Prostate gland (tissue), 2 donors: Measurements from ENCODE around the gene PLIN5. TPM values are rescaled to one million over a fixed set of nuclear protein-coding genes. Genes with fewer than 3 reads are reported as not detected.

ENCODE experiments used
- DNase-seq: peaks from one replicate; pipeline ENCODE4 v3.0.0-alpha.2; 2019; ENCODE audit warnings: low spot score
- H3K27ac ChIP-seq, 2 donors: fragments of 200-600 bp; sonication (generic); 2 replicates each; pipeline ENCODE4 v1.5.1; 2017 to 2019
- H3K27me3 ChIP-seq: fragments of 200-600 bp; sonication (generic); replicated peaks from 2 replicates; pipeline ENCODE4 v1.5.1; 2019; ENCODE audit not compliant: insufficient read depth
- H3K36me3 ChIP-seq, 2 donors: fragments of 200-600 bp; sonication (generic); 1 replicate in 1 of 2; 2 replicates in 1 of 2; pipeline versions ENCODE4 v1.5.1 to v1.8.1; 2017 to 2019
- H3K4me1 ChIP-seq: fragments of 200-600 bp; sonication (generic); replicated peaks from 2 replicates; pipeline ENCODE4 v1.5.1; 2019
- H3K4me3 ChIP-seq, 2 donors: fragments of 200-600 bp; sonication (generic); 2 replicates each; pipeline ENCODE4 v1.5.1; 2017 to 2019
- H3K9me3 ChIP-seq: fragments of 200-600 bp; sonication (generic); 2 replicates; pipeline ENCODE4 v1.5.1; 2017
- CTCF ChIP-seq, 4 experiments: fragments of 200-600 bp in 2 of 4; fragments of 450-650 bp in 2 of 4; sonication (generic) in 2 of 4; IDR thresholded peaks; 1 replicate in 3 of 4; 2 replicates in 1 of 4; pipeline ENCODE4 v1.5.1; 2016 to 2019; ENCODE audit warnings: antibody characterized with exemption in 4 of 4, mild to moderate bottlenecking in 2 of 4, moderate library complexity in 2 of 4
- POLR2A ChIP-seq: fragments of 450-650 bp; IDR thresholded peaks from one replicate; pipeline ENCODE4 v1.6.1; 2016; ENCODE audit warnings: antibody characterized with exemption, mild to moderate bottlenecking
- POLR2AphosphoS5 ChIP-seq: sonication (generic); formaldehyde crosslinking; IDR thresholded peaks from one replicate; pipeline ENCODE4 v1.6.1; 2017; ENCODE audit warnings: antibody characterized with exemption
- WGBS: methylation state at CpG from one replicate; pipeline ENCODE4 v1.1.5; 2018; 5-methylcytosine and 5-hydroxymethylcytosine counted together
- intact Hi-C: fragments of 100-400 bp; cut with DNase I; formaldehyde crosslinking; loops from one replicate; pipeline ENCODE4 v1.14.2; 2022
- total RNA-seq, 2 donors: library from RNA; depleted of rRNA; stranded (reverse); fragments of >200 nt; gene quantifications; one replicate each; pipeline ENCODE4 v1.1.0, GENCODE V29; 2016

PLIN5 gene
- total RNA-seq, 2 donors from 2014 or later, result 23.2 to 26.8 TPM

GRCh38 chr19:4553775-4554174 lies 18.8 kb upstream of the PLIN5 start:
- H3K4me1 ChIP-seq, result no peaks in the 10 kb centered on the region
- H3K36me3 ChIP-seq, result no peaks in the 10 kb centered on the region
- no peak overlapping the region for H3K27ac ChIP-seq
- DNase-seq, result no peak
- no peaks in the 10 kb centered on the region for H3K9me3 ChIP-seq
- intact Hi-C loops, result no loop called here
- no peak overlapping the region for H3K4me3 ChIP-seq
- TF ChIP-seq POLR2A, result no peak
- no peak for TF ChIP-seq POLR2AphosphoS5
- no peak for TF ChIP-seq CTCF (IDR thresholded peaks at IDR 0.05)
- no peaks in the 10 kb centered on the region for H3K27me3 ChIP-seq
- 71% methylated on average over 3 of the region's 3 CpGs for WGBS

GRCh38 chr19:4553092-4553695 lies 18.2 kb upstream of the PLIN5 start:
- H3K9me3 ChIP-seq, result no peaks in the 10 kb centered on the region
- intact Hi-C loops, result no loop called here
- no peak for TF ChIP-seq POLR2A
- TF ChIP-seq CTCF (IDR thresholded peaks at IDR 0.05), result no peak
- TF ChIP-seq POLR2AphosphoS5, result no peak

GRCh38 chr19:4552525-4552819 lies 17.4 kb upstream of the PLIN5 start:
- no peak overlapping the region for H3K4me3 ChIP-seq
- no peaks in the 10 kb centered on the region for H3K9me3 ChIP-seq
- DNase-seq, result no peak
- no peaks in the 10 kb centered on the region for H3K36me3 ChIP-seq
- no peak for TF ChIP-seq CTCF (IDR thresholded peaks at IDR 0.05)
- no peak for TF ChIP-seq POLR2AphosphoS5
- TF ChIP-seq POLR2A, result no peak
- 88% methylated on average over 18 of the region's 18 CpGs for WGBS
- intact Hi-C loops, result no loop called here
- no peaks in the 10 kb centered on the region for H3K4me1 ChIP-seq
- H3K27ac ChIP-seq, result no peak overlapping the region
- H3K27me3 ChIP-seq, result no peaks in the 10 kb centered on the region

More at GRCh38 chr19:4553092-4553695, 18.2 kb upstream of the PLIN5 start:
- Histone ChIP-seq H3K27me3 (no peaks in the 10 kb centered on the region), H3K4me1 (no peaks in the 10 kb centered on the region), H3K36me3 (no peaks in the 10 kb centered on the region), H3K4me3 (no peak overlapping the region), H3K27ac (no peak overlapping the region)
- no peak for DNase-seq

GRCh38 chr19:4550479-4551050 lies 15.5 kb upstream of the PLIN5 start:
- 85% methylated on average over 25 of the region's 26 CpGs for WGBS
- TF ChIP-seq CTCF (IDR thresholded peaks at IDR 0.05) (no peak), POLR2AphosphoS5 (no peak), POLR2A (no peak)
- Histone ChIP-seq H3K27me3 (no peaks in the 10 kb centered on the region), H3K27ac (no peak overlapping the region), H3K4me1 (no peaks in the 10 kb centered on the region), H3K4me3 (no peak overlapping the region), H3K36me3 (no peaks in the 10 kb centered on the region), H3K9me3 (no peaks in the 10 kb centered on the region)
- DNase-seq, result no peak
- intact Hi-C loops, result no loop called here

- H3K4me3 ChIP-seq, result no peak overlapping the region
- intact Hi-C loops, result no loop called here
- no peaks in the 10 kb centered on the region for H3K27me3 ChIP-seq
- 89% methylated on average over 18 of the region's 18 CpGs for WGBS
- H3K4me1 ChIP-seq, result no peaks in the 10 kb centered on the region
- no peak overlapping the region for H3K27ac ChIP-seq
- TF ChIP-seq POLR2AphosphoS5 (no peak), CTCF (IDR thresholded peaks at IDR 0.05) (no peak), POLR2A (no peak)
- H3K9me3 ChIP-seq, result no peaks in the 10 kb centered on the region
- no peak for DNase-seq
- no peaks in the 10 kb centered on the region for H3K36me3 ChIP-seq
Measured at GRCh38 chr19:4550018-4550417, 15.0 kb upstream of the PLIN5 start.
